PFSK-1 (cell line): ENCODE results near the gene LILRB2.

ENCODE experiments used
- FOXP2 ChIP-seq: optimal IDR thresholded peaks from 2 replicates; pipeline ENCODE3; 2011; ENCODE audit warnings: borderline replicate concordance, control low read depth, inconsistent platforms; ENCODE audit not compliant: insufficient read depth; ENCODE audit errors: extremely low read length, extremely low read depth
- POLR2AphosphoS5 ChIP-seq: IDR thresholded peaks from 2 replicates; pipeline ENCODE4 v1.6.1; 2012; ENCODE audit warnings: low read depth, mild to moderate bottlenecking, control low read depth, low read length, moderate library complexity
- REST ChIP-seq, 2 experiments: IDR thresholded peaks; 2 replicates each; pipeline versions ENCODE4 v1.6.1 to v1.8.0; 2011 to 2012; ENCODE audit warnings: low read depth in 2 of 2, low read length in 2 of 2, control low read depth in 1 of 2, inconsistent platforms in 1 of 2, mild to moderate bottlenecking in 1 of 2, moderate library complexity in 1 of 2; ENCODE audit not compliant: insufficient read depth in 1 of 2
- SIN3A ChIP-seq: IDR thresholded peaks from 2 replicates; pipeline ENCODE4 v1.6.1; 2012; ENCODE audit warnings: mild to moderate bottlenecking, low read length, moderate library complexity, borderline replicate concordance; ENCODE audit not compliant: insufficient read depth
- TAF1 ChIP-seq: IDR thresholded peaks from 2 replicates; pipeline ENCODE4 v1.6.1; 2012; ENCODE audit warnings: low read length, control low read depth, borderline replicate concordance; ENCODE audit not compliant: insufficient read depth

The LILRB2 gene

DNA sequence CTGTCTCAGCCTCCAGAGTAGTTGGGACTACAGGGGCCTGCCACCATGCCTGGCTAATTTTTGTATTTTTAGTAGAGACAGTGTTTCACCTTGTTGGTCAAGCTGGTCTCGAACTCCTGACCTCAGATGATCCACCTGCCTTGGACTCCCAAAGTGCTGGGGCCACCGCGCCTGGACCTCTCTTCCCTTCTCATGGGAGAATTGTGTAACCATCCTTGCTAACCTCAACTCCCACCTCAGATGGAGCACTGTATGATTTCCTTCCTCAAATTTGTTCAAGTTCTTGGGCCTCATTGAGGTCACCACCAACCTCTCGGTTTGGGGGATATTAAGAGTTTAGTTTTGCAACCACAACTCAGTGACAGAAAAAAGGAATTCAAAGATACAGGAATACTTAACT is 21.3 kb upstream of the LILRB2 start:
- TF ChIP-seq FOXP2 = no peak
- TF ChIP-seq REST (IDR thresholded peaks at IDR 0.05; ENCODE audit: insufficient read depth in 1 of 2, low read depth in 2 of 2, low read length in 2 of 2) = no peak
- TF ChIP-seq POLR2AphosphoS5 = no peak
- TF ChIP-seq TAF1 = no peak
- no peak for TF ChIP-seq SIN3A

DNA sequence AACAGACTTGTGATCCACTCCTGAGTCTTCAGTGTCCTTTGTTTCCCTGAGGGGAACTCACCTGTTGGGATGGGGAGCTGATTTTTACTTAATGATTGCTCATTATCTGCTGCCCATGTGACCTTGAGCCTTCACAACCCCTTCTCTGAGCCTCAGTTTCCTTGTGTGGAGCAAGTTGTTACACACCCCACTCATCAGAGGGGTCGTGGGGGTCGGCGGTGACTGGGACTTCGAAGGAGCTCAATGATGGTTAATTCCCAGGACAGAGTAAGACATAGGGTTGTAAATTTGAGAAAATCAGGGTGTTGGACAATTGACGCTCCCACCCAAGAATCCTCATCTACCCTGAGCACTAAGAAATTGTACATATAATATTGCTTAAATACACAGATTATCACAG is 18.6 kb upstream of the LILRB2 start:
- no peak for TF ChIP-seq TAF1
- no peak for TF ChIP-seq POLR2AphosphoS5
- no peak for TF ChIP-seq FOXP2
- TF ChIP-seq SIN3A = no peak
- TF ChIP-seq REST (IDR thresholded peaks at IDR 0.05; ENCODE audit: insufficient read depth in 1 of 2, low read depth in 2 of 2, low read length in 2 of 2) = no peak

GRCh38 chr19:54299126-54299498 is 18.2 kb upstream of the LILRB2 start:
- TF ChIP-seq SIN3A = no peak
- no peak for TF ChIP-seq FOXP2
- TF ChIP-seq TAF1 = no peak
- no peak for TF ChIP-seq REST (IDR thresholded peaks at IDR 0.05; ENCODE audit: insufficient read depth in 1 of 2, low read depth in 2 of 2, low read length in 2 of 2)
- no peak for TF ChIP-seq POLR2AphosphoS5

- no peak for TF ChIP-seq SIN3A
- no peak for TF ChIP-seq FOXP2
- TF ChIP-seq POLR2AphosphoS5 = no peak
Measured at GRCh38 chr19:54298357-54299125, 17.6 kb upstream of the LILRB2 start.

- TF ChIP-seq FOXP2 (no peak), REST (IDR thresholded peaks at IDR 0.05; ENCODE audit: insufficient read depth in 1 of 2, low read depth in 2 of 2, low read length in 2 of 2) (no peak), SIN3A (no peak), TAF1 (no peak), POLR2AphosphoS5 (no peak)
Measured at GRCh38 chr19:54297759-54298305, 16.9 kb upstream of the LILRB2 start.
